ENCODE data around the gene FOXP3. TPM values are rescaled to one million over a fixed set of nuclear protein-coding genes. Genes with fewer than 3 reads are reported as not detected.

The FOXP3 gene
- polyA plus RNA-seq, 1 of the 3 experiments (the other 2 are of a cell fraction) = 0.12 TPM

GRCh38 chrX:49230500-49231232 lies 33.8 kb downstream of the FOXP3 start:
- no peak overlapping the region for H3K9ac ChIP-seq
- TF ChIP-seq FOXM1 (IDR thresholded peaks at IDR 0.05; ENCODE audit: low read depth) (no peak), MXI1 (IDR thresholded peaks at IDR 0.05; ENCODE audit: low read depth, low read length) (no peak), CHD2 (IDR thresholded peaks at IDR 0.05; ENCODE audit: low read length, partially characterized antibody) (no peak), RAD21 (IDR thresholded peaks at IDR 0.05; ENCODE audit: low read length) (no peak), TEAD4 (IDR thresholded peaks at IDR 0.05; ENCODE audit: borderline replicate concordance, insufficient read depth) (no peak), JUND (IDR thresholded peaks at IDR 0.05) (no peak), NRF1 (IDR thresholded peaks at IDR 0.05; ENCODE audit: low read depth, low read length) (no peak), SMC3 (IDR thresholded peaks at IDR 0.05; ENCODE audit: low read depth, low read length) (no peak), FOSL2 (IDR thresholded peaks at IDR 0.05; ENCODE audit: borderline replicate concordance, low read depth) (no peak), MEF2A (IDR thresholded peaks at IDR 0.05; ENCODE audit: borderline replicate concordance, low read depth) (no peak), GABPA (IDR thresholded peaks at IDR 0.05; ENCODE audit: low read depth) (no peak), GATA2 (CRISPR knock-in tag; IDR thresholded peaks at IDR 0.05) (no peak), RXRA (IDR thresholded peaks at IDR 0.05; ENCODE audit: borderline replicate concordance, low read depth) (no peak), EZH2phosphoT487 (IDR thresholded peaks at IDR 0.05; ENCODE audit: borderline replicate concordance, low read depth) (no peak), MAX (IDR thresholded peaks at IDR 0.05; ENCODE audit: low read depth) (no peak), PBX3 (IDR thresholded peaks at IDR 0.05) (no peak)
- TF ChIP-seq, protein P1, sequence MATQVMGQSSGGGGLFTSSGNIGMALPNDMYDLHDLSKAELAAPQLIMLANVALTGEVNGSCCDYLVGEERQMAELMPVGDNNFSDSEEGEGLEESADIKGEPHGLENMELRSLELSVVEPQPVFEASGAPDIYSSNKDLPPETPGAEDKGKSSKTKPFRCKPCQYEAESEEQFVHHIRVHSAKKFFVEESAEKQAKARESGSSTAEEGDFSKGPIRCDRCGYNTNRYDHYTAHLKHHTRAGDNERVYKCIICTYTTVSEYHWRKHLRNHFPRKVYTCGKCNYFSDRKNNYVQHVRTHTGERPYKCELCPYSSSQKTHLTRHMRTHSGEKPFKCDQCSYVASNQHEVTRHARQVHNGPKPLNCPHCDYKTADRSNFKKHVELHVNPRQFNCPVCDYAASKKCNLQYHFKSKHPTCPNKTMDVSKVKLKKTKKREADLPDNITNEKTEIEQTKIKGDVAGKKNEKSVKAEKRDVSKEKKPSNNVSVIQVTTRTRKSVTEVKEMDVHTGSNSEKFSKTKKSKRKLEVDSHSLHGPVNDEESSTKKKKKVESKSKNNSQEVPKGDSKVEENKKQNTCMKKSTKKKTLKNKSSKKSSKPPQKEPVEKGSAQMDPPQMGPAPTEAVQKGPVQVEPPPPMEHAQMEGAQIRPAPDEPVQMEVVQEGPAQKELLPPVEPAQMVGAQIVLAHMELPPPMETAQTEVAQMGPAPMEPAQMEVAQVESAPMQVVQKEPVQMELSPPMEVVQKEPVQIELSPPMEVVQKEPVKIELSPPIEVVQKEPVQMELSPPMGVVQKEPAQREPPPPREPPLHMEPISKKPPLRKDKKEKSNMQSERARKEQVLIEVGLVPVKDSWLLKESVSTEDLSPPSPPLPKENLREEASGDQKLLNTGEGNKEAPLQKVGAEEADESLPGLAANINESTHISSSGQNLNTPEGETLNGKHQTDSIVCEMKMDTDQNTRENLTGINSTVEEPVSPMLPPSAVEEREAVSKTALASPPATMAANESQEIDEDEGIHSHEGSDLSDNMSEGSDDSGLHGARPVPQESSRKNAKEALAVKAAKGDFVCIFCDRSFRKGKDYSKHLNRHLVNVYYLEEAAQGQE (IDR thresholded peaks at IDR 0.05; ENCODE audit: low read depth, low read length) = no peak
- TF ChIP-seq, protein P2, sequence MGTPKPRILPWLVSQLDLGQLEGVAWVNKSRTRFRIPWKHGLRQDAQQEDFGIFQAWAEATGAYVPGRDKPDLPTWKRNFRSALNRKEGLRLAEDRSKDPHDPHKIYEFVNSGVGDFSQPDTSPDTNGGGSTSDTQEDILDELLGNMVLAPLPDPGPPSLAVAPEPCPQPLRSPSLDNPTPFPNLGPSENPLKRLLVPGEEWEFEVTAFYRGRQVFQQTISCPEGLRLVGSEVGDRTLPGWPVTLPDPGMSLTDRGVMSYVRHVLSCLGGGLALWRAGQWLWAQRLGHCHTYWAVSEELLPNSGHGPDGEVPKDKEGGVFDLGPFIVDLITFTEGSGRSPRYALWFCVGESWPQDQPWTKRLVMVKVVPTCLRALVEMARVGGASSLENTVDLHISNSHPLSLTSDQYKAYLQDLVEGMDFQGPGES (IDR thresholded peaks at IDR 0.05; ENCODE audit: low read depth, low read length) = no peak
- TF ChIP-seq, protein P3, sequence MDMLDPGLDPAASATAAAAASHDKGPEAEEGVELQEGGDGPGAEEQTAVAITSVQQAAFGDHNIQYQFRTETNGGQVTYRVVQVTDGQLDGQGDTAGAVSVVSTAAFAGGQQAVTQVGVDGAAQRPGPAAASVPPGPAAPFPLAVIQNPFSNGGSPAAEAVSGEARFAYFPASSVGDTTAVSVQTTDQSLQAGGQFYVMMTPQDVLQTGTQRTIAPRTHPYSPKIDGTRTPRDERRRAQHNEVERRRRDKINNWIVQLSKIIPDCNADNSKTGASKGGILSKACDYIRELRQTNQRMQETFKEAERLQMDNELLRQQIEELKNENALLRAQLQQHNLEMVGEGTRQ (IDR thresholded peaks at IDR 0.05; ENCODE audit: borderline replicate concordance, low read depth, low read length) = no peak
- H3K36me3 ChIP-seq (replicated peaks in 1 of 2; ENCODE audit: control insufficient read depth in 1 of 2, insufficient read depth in 2 of 2, low read length in 1 of 2) = no peaks in the 10 kb centered on the region
- H3F3A ChIP-seq (replicated peaks; ENCODE audit: insufficient read depth) = no peaks in the 10 kb centered on the region
- no peak overlapping the region for H3K4me3 ChIP-seq (ENCODE audit: low read depth in 2 of 2, low read length in 1 of 2)
- no peaks in the 10 kb centered on the region for H3K4me1 ChIP-seq (ENCODE audit: control insufficient read depth in 1 of 2, insufficient read depth in 2 of 2, low read depth in 1 of 2, low read length in 1 of 2)
- no peaks in the 10 kb centered on the region for H3K79me2 ChIP-seq (ENCODE audit: insufficient read depth)
- no peaks in the 10 kb centered on the region for H4K20me1 ChIP-seq (ENCODE audit: insufficient read depth)
- no peak overlapping the region for H3K27ac ChIP-seq (ENCODE audit: low read depth in 2 of 2, low read length in 1 of 2)
- ChIA-PET CTCF (no interaction called here), POLR2A (no interaction called here)
- no peaks in the 10 kb centered on the region for H3K9me3 ChIP-seq
- 67% methylated on average over 35 of the region's 44 CpGs for WGBS (ENCODE audit: low lambda C conversion rate)
- H3K9me2 ChIP-seq = no peaks in the 10 kb centered on the region
- H2AFZ ChIP-seq (ENCODE audit: low read depth) = no peak overlapping the region
- no peak for DNase-seq
- H3K27me3 ChIP-seq (ENCODE audit: insufficient read depth) = no peaks in the 10 kb centered on the region; the same call in 1 of the 2 replicates
- no peak overlapping the region for H3K4me2 ChIP-seq

Measured in SK-N-SH (cell line).